ENCODE measurements around the gene KCNQ1. TPM values are rescaled to one million over a fixed set of nuclear protein-coding genes. Genes with fewer than 3 reads are reported as not detected.

Gene KCNQ1
- total RNA-seq, 2 experiments from 2014 or later: 24.2 to 26.6 TPM

DNA sequence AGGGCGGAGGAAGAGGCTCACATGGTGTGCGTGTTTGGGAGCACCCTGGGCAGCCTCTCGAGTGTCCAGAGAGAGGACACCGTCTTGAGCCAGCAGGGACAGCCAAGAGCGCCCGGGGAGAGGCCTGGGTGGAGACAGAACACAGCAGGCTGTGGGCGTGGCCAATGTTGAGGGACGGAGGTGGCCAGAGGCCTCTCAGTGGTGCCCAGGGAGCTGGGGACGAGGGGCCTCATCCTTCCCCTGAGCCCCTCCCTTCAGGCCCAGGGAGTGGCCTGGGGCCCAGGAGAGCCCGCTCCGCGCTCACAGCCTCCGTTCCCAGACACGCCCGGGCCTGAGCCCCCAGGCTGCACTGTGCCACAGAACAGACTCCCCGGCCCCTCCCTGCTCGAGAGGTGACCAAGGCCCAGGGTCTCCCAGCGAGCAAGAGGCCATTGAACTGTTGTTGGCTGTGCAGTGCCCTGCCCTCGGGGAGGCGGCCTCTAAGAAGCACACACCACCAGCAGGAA lies 392.3 kb downstream of the KCNQ1 start:
- Mint-ChIP-seq H3K9me3 (no peaks in the 10 kb centered on the region), H3K27ac (no peak overlapping the region), H3K27me3 (no peaks in the 10 kb centered on the region), H3K4me3 (no peak overlapping the region), H3K36me3 (no peaks in the 10 kb centered on the region), H3K4me1 (no peaks in the 10 kb centered on the region)
- ATAC-seq (ENCODE audit: low read depth) (no peak), DNase-seq (no peak)
- POLR2A ChIA-PET: no interaction called here

DNA sequence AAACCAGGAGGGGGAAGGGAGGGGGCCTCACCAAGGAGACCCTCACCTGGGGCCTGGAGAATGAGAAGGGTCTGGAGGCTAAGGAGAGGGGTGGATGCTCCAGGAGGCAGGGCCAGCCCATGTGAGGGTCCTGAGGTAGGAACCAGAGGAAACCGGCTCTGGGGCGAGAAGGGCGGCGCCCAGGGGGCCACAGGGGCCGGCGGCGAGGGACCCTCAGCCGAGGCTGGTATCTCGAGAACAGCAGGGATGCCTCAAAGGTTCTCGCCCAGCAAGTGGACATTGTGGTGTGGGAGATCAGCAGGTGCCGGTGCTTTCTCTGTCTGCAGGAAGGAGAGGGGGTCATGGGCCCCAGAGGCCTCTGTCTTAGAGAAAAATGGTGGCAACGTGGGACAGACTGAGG lies 392.8 kb downstream of the KCNQ1 start:
- no peak for DNase-seq
- ATAC-seq (ENCODE audit: low read depth): no peak
- Mint-ChIP-seq H3K4me1 (no peaks in the 10 kb centered on the region), H3K4me3 (no peak overlapping the region), H3K27me3 (no peaks in the 10 kb centered on the region), H3K9me3 (no peaks in the 10 kb centered on the region), H3K36me3 (no peaks in the 10 kb centered on the region), H3K27ac (no peak overlapping the region)
- POLR2A ChIA-PET: no interaction called here

DNA sequence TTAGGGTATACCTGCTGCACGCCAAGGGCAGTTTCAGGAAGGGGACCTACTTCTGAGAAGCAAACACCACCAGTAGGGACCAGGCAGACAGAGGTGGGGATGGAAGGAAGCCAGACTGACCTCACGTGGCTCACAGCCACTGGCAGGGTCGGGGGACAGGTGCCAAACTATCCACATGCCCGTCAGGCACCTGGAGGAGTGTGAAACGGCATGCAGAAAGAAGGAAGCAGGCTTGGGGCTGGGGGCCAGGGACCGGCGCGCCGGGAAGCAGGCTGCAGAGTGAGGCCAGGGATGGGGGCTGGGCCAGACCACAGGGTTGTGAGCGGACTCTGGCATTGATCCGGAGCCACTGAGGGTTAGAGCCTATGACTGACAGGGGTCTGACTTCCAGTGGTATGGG lies 393.3 kb downstream of the KCNQ1 start:
- POLR2A ChIA-PET: no interaction called here
- no peaks in the 10 kb centered on the region for H3K4me1 Mint-ChIP-seq
- H3K27ac Mint-ChIP-seq: no peak overlapping the region
- H3K9me3 Mint-ChIP-seq: no peaks in the 10 kb centered on the region
- DNase-seq (no peak), ATAC-seq (ENCODE audit: low read depth) (no peak)
- no peaks in the 10 kb centered on the region for H3K36me3 Mint-ChIP-seq
- no peak overlapping the region for H3K4me3 Mint-ChIP-seq
- no peaks in the 10 kb centered on the region for H3K27me3 Mint-ChIP-seq

DNA sequence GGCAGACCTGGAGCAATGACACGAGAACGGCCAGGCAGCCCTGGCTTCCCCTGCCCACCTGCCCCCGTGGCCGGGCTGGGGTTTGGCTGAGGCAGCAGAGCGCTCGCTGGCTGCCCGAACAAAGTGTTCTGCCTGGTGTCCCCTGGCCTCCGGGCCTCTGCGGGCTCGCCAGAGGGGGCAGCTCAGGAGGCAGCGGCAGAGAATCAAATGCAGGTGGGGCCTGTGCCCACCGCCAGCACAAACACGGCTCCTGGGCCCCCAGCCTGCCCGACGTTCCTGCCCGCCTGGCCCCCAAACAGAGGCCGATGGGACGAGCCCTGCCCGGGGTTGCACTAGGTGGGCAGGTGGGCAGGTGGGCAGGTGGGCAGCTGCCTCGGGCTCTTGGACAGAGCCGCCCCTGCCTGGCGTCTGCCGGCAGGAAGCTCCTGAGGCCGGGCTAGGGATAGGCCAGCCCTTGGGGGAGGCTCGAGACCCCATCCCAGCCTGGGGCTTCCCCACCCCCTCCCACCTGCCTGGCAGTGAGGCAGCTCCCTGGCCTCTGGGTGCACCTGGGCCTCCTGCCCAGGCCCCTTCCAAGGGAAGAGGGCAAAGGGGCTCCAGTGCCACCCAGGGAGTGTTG lies 394.0 kb downstream of the KCNQ1 start:
- H3K27me3 Mint-ChIP-seq: no peaks in the 10 kb centered on the region
- no peak overlapping the region for H3K4me3 Mint-ChIP-seq
- no peak for DNase-seq
- H3K27ac Mint-ChIP-seq: no peak overlapping the region
- H3K4me1 Mint-ChIP-seq: no peaks in the 10 kb centered on the region
- H3K9me3 Mint-ChIP-seq: no peaks in the 10 kb centered on the region
- no peak for ATAC-seq (ENCODE audit: low read depth)
- POLR2A ChIA-PET: no interaction called here
- no peaks in the 10 kb centered on the region for H3K36me3 Mint-ChIP-seq

DNA sequence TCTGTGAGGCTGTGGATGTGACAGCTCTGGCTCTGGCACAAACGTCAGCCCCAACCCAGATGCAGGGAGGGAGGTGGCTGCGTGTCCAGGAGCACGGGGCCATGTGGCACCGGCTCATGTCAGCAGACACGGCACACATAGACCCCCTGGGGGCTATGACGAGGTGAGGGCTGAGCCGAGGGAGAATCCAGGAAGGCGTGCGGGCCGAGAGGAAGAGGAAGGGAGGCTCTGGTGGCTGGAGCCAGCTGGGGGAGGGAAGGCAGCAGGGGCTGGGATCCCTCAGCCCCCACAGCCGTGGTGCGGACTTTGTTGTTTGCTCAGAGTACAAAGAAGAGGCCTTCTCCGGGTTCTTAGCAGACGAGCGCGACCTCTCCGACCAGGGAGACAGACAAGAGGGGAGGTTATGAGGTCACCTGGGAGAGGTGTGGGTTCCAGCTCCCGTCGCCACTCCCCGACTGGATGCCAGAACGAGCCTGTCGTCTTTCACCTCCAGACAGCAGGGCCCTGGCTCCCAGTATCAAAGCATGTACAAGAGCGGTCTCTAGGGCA lies 394.7 kb downstream of the KCNQ1 start:
- no peak overlapping the region for H3K27ac Mint-ChIP-seq
- no peaks in the 10 kb centered on the region for H3K9me3 Mint-ChIP-seq
- ATAC-seq (ENCODE audit: low read depth) (no peak), DNase-seq (no peak)
- POLR2A ChIA-PET: no interaction called here
- H3K27me3 Mint-ChIP-seq: no peaks in the 10 kb centered on the region
- H3K4me1 Mint-ChIP-seq: no peaks in the 10 kb centered on the region
- no peaks in the 10 kb centered on the region for H3K36me3 Mint-ChIP-seq
- no peak overlapping the region for H3K4me3 Mint-ChIP-seq

DNA sequence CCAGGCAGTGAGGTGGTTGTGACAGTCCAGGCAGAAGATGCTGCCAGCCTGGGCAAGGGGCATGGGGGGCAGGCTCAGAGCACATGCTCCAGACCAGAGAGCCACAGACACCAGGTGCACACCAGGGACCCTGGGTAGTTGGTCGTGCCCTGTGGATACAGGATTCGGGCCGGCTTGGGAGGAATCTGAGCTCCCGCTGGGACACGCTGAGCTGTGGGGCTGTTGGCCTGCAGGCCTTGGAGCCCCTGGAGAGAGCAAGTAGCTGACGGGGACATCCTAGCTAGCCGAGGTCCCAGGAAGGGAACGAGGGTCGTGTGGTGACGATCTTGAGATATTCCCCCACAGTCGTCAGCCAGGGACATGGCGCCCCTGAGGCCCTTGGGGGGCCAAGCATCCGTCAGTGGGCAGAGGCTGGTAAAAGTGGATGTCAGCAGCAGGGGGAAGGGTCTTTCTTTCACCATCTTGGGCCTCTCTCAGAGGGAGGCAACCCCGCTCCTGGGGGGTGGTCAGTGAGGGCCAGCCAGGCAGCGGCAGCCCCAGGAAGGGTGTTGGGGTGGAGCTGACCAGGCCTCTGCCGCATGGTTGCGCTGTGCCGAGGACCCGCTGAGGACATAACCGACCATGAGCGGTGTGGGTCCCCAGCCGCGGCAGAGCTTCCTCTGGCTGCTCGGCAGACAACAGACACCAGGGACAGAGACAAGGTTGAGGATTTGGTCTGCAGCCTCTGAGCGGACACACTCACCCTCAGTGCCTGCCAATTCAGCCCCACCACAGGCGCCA lies 396.8 kb downstream of the KCNQ1 start:
- Mint-ChIP-seq H3K9me3 (no peaks in the 10 kb centered on the region), H3K4me3 (no peak overlapping the region), H3K36me3 (no peaks in the 10 kb centered on the region), H3K4me1 (no peaks in the 10 kb centered on the region), H3K27me3 (no peaks in the 10 kb centered on the region), H3K27ac (no peak overlapping the region)
- POLR2A ChIA-PET: no interaction called here
- ATAC-seq (ENCODE audit: low read depth) (no peak), DNase-seq (no peak)

DNA sequence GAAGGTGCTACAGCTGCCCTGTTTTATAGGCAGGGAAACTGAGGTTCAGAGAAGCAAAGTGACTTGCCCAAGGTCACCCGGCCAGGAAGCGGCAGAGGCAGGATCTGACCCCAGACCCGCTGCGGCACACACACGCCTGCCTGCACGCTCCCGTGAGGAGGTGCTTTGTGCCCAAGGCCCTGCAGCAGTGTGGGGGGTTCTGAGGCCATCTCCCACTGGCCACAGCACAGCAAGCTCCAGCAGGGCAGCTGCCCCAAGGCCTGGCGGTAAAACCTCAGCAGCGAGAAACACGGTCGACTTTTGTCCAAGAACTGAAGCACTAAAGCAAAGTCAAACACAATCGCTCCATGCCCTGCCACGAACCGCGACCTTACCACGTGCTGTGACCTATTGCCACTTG lies 398.1 kb downstream of the KCNQ1 start:
- Mint-ChIP-seq H3K27me3 (no peaks in the 10 kb centered on the region), H3K27ac (no peak overlapping the region), H3K9me3 (no peaks in the 10 kb centered on the region), H3K36me3 (no peaks in the 10 kb centered on the region), H3K4me1 (no peaks in the 10 kb centered on the region), H3K4me3 (no peak overlapping the region)
- no peak for ATAC-seq (ENCODE audit: low read depth)
- POLR2A ChIA-PET: no interaction called here
- DNase-seq: no peak

DNA sequence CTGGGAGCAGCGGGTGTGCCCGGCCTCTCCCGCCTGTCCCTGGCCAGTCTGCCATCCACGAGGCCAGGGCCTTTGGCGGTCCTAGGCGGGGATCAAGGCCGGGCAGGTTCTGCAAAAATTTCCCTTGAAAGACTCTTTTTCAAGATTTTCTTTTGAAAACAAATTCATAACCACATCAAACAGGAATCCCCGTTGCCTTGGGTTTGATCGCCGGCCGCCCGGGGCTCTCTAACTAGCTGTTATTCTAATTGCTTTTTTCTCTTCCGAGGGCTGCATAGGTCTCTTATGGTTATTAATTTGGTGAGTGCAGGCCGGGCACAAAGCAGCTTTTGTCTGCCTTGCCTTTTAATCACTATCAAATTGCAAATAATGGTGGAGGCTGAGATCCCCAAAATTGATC lies 398.7 kb downstream of the KCNQ1 start:
- H3K36me3 Mint-ChIP-seq: no peaks in the 10 kb centered on the region
- no peaks in the 10 kb centered on the region for H3K4me1 Mint-ChIP-seq
- H3K27me3 Mint-ChIP-seq: no peaks in the 10 kb centered on the region
- ATAC-seq (ENCODE audit: low read depth): no peak
- DNase-seq: no peak
- H3K27ac Mint-ChIP-seq: no peak overlapping the region
- H3K9me3 Mint-ChIP-seq: no peaks in the 10 kb centered on the region
- POLR2A ChIA-PET: no interaction called here
- no peak overlapping the region for H3K4me3 Mint-ChIP-seq

DNA sequence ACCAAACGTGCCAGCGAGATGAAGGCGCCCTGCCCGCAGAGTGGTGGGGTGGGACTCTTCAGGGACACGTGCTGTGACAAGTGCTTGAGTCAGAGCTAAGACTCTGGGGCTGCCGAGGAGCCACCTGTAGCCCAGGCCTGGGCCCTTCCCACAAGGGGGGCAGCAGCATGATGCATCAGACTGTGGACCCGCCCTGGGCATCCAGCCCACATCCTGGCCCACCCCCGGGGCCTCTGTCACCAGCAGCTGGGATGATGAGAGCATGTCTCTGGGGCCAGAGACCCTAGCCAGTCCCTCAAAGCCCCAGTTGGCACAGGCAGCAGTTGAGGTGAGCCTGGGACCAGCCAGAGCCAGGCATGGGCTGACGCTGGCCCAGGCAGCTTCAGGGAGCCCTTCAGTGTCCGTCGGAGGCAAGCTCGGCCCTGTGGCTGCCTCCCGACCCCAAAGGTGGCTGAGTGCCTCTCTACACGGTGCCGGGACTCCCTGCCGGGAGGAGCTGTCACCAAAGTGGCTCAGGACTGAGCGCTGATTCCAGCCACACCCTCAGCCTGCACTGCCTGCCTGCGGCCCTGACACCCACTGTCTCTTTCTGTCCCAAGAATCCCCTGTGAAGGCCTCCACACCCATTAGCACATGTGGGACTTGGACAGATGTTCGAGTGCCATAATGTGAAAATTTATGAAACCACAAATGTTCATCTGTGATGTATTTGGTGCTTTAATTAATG lies 399.5 kb downstream of the KCNQ1 start:
- no peak for ATAC-seq (ENCODE audit: low read depth)
- no peak overlapping the region for H3K27ac Mint-ChIP-seq
- H3K9me3 Mint-ChIP-seq: no peaks in the 10 kb centered on the region
- POLR2A ChIA-PET: no interaction called here
- DNase-seq: no peak
- no peak overlapping the region for H3K4me3 Mint-ChIP-seq
- H3K4me1 Mint-ChIP-seq: no peaks in the 10 kb centered on the region
- H3K36me3 Mint-ChIP-seq: no peaks in the 10 kb centered on the region
- H3K27me3 Mint-ChIP-seq: no peaks in the 10 kb centered on the region

DNA sequence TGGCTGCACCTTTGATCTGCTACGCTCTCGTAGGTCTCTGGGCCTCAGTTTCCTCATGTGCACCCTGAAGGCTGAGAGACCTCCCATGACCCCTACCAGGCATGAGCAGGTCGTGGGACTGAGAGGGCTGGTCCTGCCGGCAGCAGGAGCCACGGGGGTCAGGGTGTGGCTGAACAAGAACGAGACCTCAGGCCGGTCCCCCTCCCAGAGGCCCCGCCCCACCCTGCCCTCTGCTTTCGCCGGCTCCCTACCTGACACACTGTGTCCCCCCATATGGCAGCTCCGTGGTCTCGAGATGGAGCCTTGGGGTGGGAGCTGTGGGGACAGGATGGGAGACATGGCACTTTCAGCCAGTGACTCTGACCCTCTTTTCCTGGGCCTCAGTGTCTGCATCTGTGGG lies 400.2 kb downstream of the KCNQ1 start:
- H3K27ac Mint-ChIP-seq: no peak overlapping the region
- no peak for DNase-seq
- H3K4me1 Mint-ChIP-seq: no peaks in the 10 kb centered on the region
- ATAC-seq (ENCODE audit: low read depth): no peak
- no peak overlapping the region for H3K4me3 Mint-ChIP-seq
- H3K27me3 Mint-ChIP-seq: no peaks in the 10 kb centered on the region
- POLR2A ChIA-PET: no interaction called here
- H3K9me3 Mint-ChIP-seq: no peaks in the 10 kb centered on the region
- H3K36me3 Mint-ChIP-seq: no peaks in the 10 kb centered on the region

DNA sequence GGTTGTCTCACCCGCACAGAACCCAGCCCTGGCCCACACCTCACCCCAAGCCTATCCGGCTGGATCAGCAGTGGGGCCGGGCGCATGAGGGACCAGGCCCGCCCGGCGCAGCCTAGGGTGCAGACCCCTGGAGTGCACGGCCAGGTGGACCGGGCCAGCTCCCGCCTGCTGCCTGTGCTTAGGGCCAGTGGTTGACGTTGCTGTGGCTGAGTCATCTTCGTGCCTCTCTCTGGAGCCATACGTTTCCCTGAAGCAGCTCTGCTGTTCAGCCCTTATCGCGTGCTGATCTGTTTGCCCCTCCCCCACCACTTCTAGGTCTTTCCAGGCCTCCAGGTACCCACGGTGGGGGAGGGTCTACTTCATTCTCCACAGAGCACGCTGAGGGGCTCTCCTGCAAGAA lies 401.2 kb downstream of the KCNQ1 start:
- POLR2A ChIA-PET: no interaction called here
- Mint-ChIP-seq H3K27me3 (no peaks in the 10 kb centered on the region), H3K36me3 (no peaks in the 10 kb centered on the region), H3K9me3 (no peaks in the 10 kb centered on the region), H3K27ac (no peak overlapping the region), H3K4me1 (no peaks in the 10 kb centered on the region), H3K4me3 (no peak overlapping the region)
- ATAC-seq (ENCODE audit: low read depth): no peak
- DNase-seq: no peak

DNA sequence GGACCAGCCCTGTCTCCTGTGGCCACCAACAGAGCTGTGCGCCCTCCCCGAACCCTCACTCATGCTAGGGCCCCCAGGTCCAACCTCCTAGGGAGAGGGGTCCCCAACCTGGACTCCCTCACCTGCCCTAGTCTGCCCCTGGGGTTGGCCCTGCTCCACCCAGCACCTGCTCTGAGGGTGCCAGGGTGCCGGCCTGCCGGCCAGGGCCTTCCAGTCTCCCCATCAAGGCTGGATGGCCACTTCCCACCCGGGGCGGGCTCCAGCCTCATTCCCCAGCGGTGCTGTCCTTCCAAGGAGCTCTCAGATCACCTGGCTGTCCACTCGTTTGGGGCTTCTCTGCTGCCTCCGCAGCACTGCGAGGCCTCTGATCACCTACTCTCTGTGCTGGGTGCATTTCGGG lies 401.7 kb downstream of the KCNQ1 start:
- no peaks in the 10 kb centered on the region for H3K36me3 Mint-ChIP-seq
- POLR2A ChIA-PET: no interaction called here
- H3K27ac Mint-ChIP-seq: no peak overlapping the region
- ATAC-seq (ENCODE audit: low read depth) (no peak), DNase-seq (no peak)
- H3K4me3 Mint-ChIP-seq: no peak overlapping the region
- no peaks in the 10 kb centered on the region for H3K27me3 Mint-ChIP-seq
- H3K9me3 Mint-ChIP-seq: no peaks in the 10 kb centered on the region
- H3K4me1 Mint-ChIP-seq: no peaks in the 10 kb centered on the region

DNA sequence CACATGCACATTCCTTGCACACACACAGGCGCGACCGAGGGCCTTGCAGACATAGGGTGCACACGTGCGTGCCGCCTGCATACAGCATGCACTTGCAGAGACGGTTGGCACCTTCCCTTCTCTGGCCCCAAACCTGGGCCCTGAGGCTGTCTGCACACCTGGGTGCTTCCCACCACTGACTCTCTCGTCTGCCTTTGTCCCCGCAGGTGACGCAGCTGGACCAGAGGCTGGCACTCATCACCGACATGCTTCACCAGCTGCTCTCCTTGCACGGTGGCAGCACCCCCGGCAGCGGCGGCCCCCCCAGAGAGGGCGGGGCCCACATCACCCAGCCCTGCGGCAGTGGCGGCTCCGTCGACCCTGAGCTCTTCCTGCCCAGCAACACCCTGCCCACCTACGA lies 402.8 kb downstream of the KCNQ1 start:
- Mint-ChIP-seq H3K27me3 (no peaks in the 10 kb centered on the region), H3K27ac (no peak overlapping the region), H3K9me3 (no peaks in the 10 kb centered on the region), H3K4me3 (no peak overlapping the region), H3K36me3 (no peaks in the 10 kb centered on the region), H3K4me1 (no peaks in the 10 kb centered on the region)
- ATAC-seq (ENCODE audit: low read depth): no peak
- no peak for DNase-seq
- POLR2A ChIA-PET: no interaction called here

DNA sequence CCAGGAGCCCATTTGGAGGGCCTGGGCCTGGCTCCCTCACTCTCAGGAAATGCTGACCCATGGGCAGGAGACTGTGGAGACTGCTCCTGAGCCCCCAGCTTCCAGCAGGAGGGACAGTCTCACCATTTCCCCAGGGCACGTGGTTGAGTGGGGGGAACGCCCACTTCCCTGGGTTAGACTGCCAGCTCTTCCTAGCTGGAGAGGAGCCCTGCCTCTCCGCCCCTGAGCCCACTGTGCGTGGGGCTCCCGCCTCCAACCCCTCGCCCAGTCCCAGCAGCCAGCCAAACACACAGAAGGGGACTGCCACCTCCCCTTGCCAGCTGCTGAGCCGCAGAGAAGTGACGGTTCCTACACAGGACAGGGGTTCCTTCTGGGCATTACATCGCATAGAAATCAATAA lies 403.7 kb downstream of the KCNQ1 start:
- no peaks in the 10 kb centered on the region for H3K36me3 Mint-ChIP-seq
- H3K27ac Mint-ChIP-seq: no peak overlapping the region
- POLR2A ChIA-PET: no interaction called here

More for the DNA sequence above, 403.7 kb downstream of the KCNQ1 start:
- DNase-seq (no peak), ATAC-seq (ENCODE audit: low read depth) (no peak)
- Mint-ChIP-seq H3K4me1 (no peaks in the 10 kb centered on the region), H3K27me3 (no peaks in the 10 kb centered on the region), H3K4me3 (no peak overlapping the region), H3K9me3 (no peaks in the 10 kb centered on the region)
